Vagina (tissue), 2 donors: ENCODE measurements around the gene POLR2M.

Experiments used
- CTCF ChIP-seq, 3 experiments: fragments of 450-650 bp in 2 of 3; fragments of 200-600 bp in 1 of 3; sonication (generic) in 1 of 3; IDR thresholded peaks; one replicate each; pipeline ENCODE4 v1.5.1; 2017 to 2019; ENCODE audit warnings: antibody characterized with exemption in 3 of 3, mild to moderate bottlenecking in 2 of 3, moderate library complexity in 2 of 3
- POLR2A ChIP-seq, 2 donors: fragments of 450-650 bp; IDR thresholded peaks; one replicate each; pipeline ENCODE4 v1.6.1; 2017; ENCODE audit warnings: antibody characterized with exemption in 2 of 2, mild to moderate bottlenecking in 2 of 2, moderate library complexity in 2 of 2
- POLR2AphosphoS5 ChIP-seq, 2 donors: sonication (generic); formaldehyde crosslinking; IDR thresholded peaks; one replicate each; pipeline ENCODE4 v1.9.0; 2017; ENCODE audit warnings: antibody characterized with exemption in 2 of 2, mild to moderate bottlenecking in 2 of 2, low read depth in 1 of 2; ENCODE audit not compliant: insufficient read depth in 1 of 2

GRCh38 chr15:57730876-57731275, 24.4 kb downstream of the POLR2M start:
- no peak for TF ChIP-seq POLR2AphosphoS5 (IDR thresholded peaks at IDR 0.05; ENCODE audit: insufficient read depth in 1 of 2, low read depth in 1 of 2)
- no peak for TF ChIP-seq POLR2A (IDR thresholded peaks at IDR 0.05)
- no peak for TF ChIP-seq CTCF (IDR thresholded peaks at IDR 0.05)
